AG09319 (cell line): Measurements from ENCODE around the gene ZDHHC11.
"Not testable (repeated sequence)": the region's sequence is repeated elsewhere in the genome, so short reads cannot be mapped to it uniquely, and the experiment has no call there.

ENCODE experiments used
- DNase-seq: peaks from one replicate; pipeline ENCODE4 v3.0.0-alpha.2; 2010; ENCODE audit warnings: low read depth; ENCODE audit errors: extremely low read depth
- TF ChIP-seq, protein P1 (sequence below): IDR thresholded peaks from 2 replicates; pipeline ENCODE4 v1.5.1; 2011; ENCODE audit warnings: low read depth, mild to moderate bottlenecking, inconsistent platforms, low read length, moderate library complexity

The ZDHHC11 gene

GRCh38 chr5:884345-885126, 33.8 kb upstream of the ZDHHC11 start:
- no peak for DNase-seq
- TF ChIP-seq, protein P1, sequence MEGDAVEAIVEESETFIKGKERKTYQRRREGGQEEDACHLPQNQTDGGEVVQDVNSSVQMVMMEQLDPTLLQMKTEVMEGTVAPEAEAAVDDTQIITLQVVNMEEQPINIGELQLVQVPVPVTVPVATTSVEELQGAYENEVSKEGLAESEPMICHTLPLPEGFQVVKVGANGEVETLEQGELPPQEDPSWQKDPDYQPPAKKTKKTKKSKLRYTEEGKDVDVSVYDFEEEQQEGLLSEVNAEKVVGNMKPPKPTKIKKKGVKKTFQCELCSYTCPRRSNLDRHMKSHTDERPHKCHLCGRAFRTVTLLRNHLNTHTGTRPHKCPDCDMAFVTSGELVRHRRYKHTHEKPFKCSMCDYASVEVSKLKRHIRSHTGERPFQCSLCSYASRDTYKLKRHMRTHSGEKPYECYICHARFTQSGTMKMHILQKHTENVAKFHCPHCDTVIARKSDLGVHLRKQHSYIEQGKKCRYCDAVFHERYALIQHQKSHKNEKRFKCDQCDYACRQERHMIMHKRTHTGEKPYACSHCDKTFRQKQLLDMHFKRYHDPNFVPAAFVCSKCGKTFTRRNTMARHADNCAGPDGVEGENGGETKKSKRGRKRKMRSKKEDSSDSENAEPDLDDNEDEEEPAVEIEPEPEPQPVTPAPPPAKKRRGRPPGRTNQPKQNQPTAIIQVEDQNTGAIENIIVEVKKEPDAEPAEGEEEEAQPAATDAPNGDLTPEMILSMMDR: no peak

- DNase-seq: no peak
- TF ChIP-seq, protein P1: no peak
These were observed 32.8 kb upstream of the ZDHHC11 start for GRCh38 chr5:883475-884181.

GRCh38 chr5:882253-883183, 31.7 kb upstream of the ZDHHC11 start:
- no peak for DNase-seq
- TF ChIP-seq, protein P1: no peak

GRCh38 chr5:881551-881935, 30.8 kb upstream of the ZDHHC11 start:
- TF ChIP-seq, protein P1: no peak
- DNase-seq: no peak

DNA sequence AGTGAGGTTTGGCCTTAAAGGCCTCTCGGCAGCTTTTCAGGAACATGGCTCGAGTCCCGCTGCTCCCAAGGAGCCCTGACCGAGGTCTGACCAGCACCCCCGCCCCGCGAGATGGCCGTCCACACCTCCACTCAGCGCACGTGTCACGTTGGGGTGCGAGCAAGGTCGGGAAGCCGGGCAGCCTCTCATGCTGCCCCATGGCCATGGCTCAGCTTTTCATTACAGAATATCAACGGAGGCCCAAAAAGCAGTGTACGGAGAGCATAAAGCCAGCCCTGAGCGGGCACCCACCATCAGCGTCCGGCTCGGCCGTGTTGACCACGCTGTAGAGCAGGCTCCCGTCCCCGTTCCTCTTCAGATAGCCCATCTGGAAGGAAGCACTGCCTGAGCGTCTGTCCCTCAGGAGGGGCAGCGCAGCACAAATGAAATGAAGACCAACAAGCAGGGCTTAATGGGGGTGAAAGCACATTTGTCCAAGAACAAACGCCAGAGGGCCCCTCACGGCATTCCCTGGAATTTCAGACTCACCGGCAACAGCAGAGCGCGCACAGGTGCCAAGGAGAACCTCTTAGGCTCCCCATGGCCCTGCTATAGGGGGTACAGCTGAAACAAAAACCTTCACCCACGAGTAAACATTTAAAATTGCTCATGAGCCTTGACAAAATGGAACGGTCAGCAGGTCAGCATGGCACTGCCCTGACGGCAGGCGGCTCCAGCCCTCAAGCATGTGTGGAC, 30.2 kb upstream of the ZDHHC11 start:
- no peak for DNase-seq
- TF ChIP-seq, protein P1: no peak

- DNase-seq: not testable (repeated sequence)
These were observed 27.9 kb upstream of the ZDHHC11 start for GRCh38 chr5:878677-879076.

DNA sequence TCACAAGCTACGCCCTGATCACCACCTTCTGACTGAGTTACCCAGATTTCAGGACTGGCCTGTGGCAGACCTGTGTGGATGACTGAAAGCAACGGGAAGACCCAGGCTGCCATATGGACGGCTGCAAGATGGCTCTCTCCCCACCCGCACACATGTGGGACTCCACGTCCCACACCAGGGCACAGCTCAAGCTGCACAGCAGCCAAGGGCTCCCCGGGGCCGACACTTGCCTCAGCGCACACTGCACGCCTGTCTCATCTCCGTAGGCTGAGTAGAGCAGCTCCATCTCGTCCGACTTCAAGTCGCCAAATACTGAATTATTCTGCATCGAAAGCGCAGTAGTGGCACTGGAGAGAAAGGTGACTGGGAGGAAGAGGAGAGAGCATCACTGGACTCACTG, 27.3 kb upstream of the ZDHHC11 start:
- TF ChIP-seq, protein P1: no peak
- DNase-seq: no peak
